ENCODE results near the gene ACOX3. TPM values are rescaled to one million over a fixed set of nuclear protein-coding genes. Genes with fewer than 3 reads are reported as not detected.

Gene ACOX3
- total and polyA plus RNA-seq, 2 of the 8 experiments (the other 6 are each of a cell fraction or from before 2014, with no cell fraction given) = 2.5 to 9.9 TPM

DNA sequence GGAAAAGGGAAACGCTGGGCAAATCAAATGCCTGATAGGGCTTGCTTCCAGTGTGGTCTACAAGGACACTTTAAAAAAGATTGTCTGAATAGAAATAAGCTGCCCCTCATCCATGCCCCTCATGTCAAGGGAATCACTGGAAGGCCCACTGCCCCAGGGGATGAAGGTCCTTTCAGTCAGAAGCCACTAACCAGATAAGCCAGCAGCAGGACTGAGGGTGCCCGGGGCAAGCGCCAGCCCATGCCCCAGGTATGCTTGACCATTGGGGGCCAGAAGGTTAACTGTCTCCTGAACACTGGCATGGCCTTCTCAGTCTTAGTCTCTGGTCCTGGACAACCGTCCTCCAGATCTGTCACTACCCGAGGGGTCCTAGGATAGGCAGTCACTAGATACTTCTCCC lies 17.7 kb downstream of the ACOX3 start:
- H2BK20ac ChIP-seq (ENCODE audit: low read length) = no peak overlapping the region
- H3K4me1 ChIP-seq (replicated peaks in 1 of 4; ENCODE audit: control insufficient read depth in 3 of 4, insufficient read depth in 4 of 4, low read length in 3 of 4) = peaks cover 0 to 3% (median 0%) of the 10 kb centered on the region in 4 experiments; a peak in 2 of 7 replicates
- no peak overlapping the region for H3K14ac ChIP-seq (ENCODE audit: insufficient read length)
- H4K5ac ChIP-seq (ENCODE audit: insufficient read length, low read depth, low read length) = no peak overlapping the region
- H3K4ac ChIP-seq (replicated peaks; ENCODE audit: insufficient read length, low read depth, low read length) = no peak overlapping the region
- H3K27me3 ChIP-seq (replicated peaks in 1 of 4; ENCODE audit: control insufficient read depth in 3 of 4, extremely low read depth in 1 of 4, insufficient read depth in 3 of 4, low read length in 3 of 4) = no peaks in the 10 kb centered on the region; a peak in 1 of 7 replicates
- FAIRE-seq (no peak), DNase-seq (ENCODE audit: low read depth in 1 of 2, low spot score in 2 of 2) (no peak)
- ChIA-PET POLR2A (ENCODE audit: partially characterized antibody) (no interaction called here), CTCF (ENCODE audit: partially characterized antibody) (no interaction called here)
- H2BK5ac ChIP-seq (ENCODE audit: low read depth, low read length) = no peak overlapping the region
- no peak overlapping the region for H4K91ac ChIP-seq (replicated peaks; ENCODE audit: insufficient read length, low read length)
- H3K18ac ChIP-seq (ENCODE audit: extremely low read depth, low read length) = no peak overlapping the region
- no peak overlapping the region for H3K56ac ChIP-seq (replicated peaks; ENCODE audit: insufficient read length, low read depth, low read length)
- no peak overlapping the region for H2BK15ac ChIP-seq (ENCODE audit: low read length)
- H4K20me1 ChIP-seq (replicated peaks in 1 of 2; ENCODE audit: control insufficient read depth in 1 of 2, insufficient read depth in 2 of 2, low read length in 2 of 2) = peaks cover 0 to 2% of the 10 kb centered on the region in 2 experiments
- H4K8ac ChIP-seq (ENCODE audit: extremely low read depth, insufficient read depth, low read length) = no peak overlapping the region
- H3K36me3 ChIP-seq (ENCODE audit: control insufficient read depth in 2 of 4, insufficient read depth in 4 of 4, low read length in 3 of 4) = no peaks in the 10 kb centered on the region
- no peak overlapping the region for H2AK5ac ChIP-seq (ENCODE audit: low read depth, low read length)
- H2BK120ac ChIP-seq (replicated peaks; ENCODE audit: low read depth, low read length) = no peak overlapping the region
- peaks cover under 1% of the 10 kb centered on the region; the same call in 1 of the 2 replicates for H3K23me2 ChIP-seq (ENCODE audit: low read depth, low read length)
- H3K23ac ChIP-seq (ENCODE audit: insufficient read length) = no peak overlapping the region
- no peaks in the 10 kb centered on the region for H3K79me2 ChIP-seq (ENCODE audit: control insufficient read depth in 1 of 2, insufficient read depth in 2 of 2, low read length in 2 of 2)
- no peak overlapping the region for H2BK12ac ChIP-seq (ENCODE audit: low read depth, low read length)
- 75% methylated on average over 5 of the region's 5 CpGs; no CpG with 5 or more reads in 1 of the 2 experiments for WGBS, 2 experiments (ENCODE audit: extremely low coverage in 1 of 2, insufficient coverage in 1 of 2, insufficient read length in 1 of 2, insufficient replicate concordance in 2 of 2, low coverage in 1 of 2, low lambda C conversion rate in 2 of 2, missing lambda C conversion rate in 1 of 2)
- H3K9ac ChIP-seq (replicated peaks in 1 of 4; ENCODE audit: extremely low read depth in 1 of 4, low read depth in 3 of 4, low read length in 3 of 4) = no peak overlapping the region
- no peak overlapping the region for H3K27ac ChIP-seq (ENCODE audit: low read depth, low read length)
- H3K4me2 ChIP-seq (ENCODE audit: insufficient read depth in 1 of 2, low read depth in 2 of 2, low read length in 2 of 2) = no peak overlapping the region
- H3K79me1 ChIP-seq (ENCODE audit: low read depth, low read length) = no peaks in the 10 kb centered on the region
- H3K4me3 ChIP-seq (ENCODE audit: extremely low read depth in 1 of 4, insufficient read depth in 2 of 4, low read depth in 3 of 4, low read length in 4 of 4) = no peak overlapping the region
- no peaks in the 10 kb centered on the region for H3K9me3 ChIP-seq (ENCODE audit: insufficient read depth in 2 of 2, low read depth in 1 of 2, low read length in 1 of 2)
- H2AFZ ChIP-seq (ENCODE audit: low read length) = no peak overlapping the region
- TF ChIP-seq RNF2 (IDR thresholded peaks at IDR 0.05; ENCODE audit: borderline replicate concordance, low read depth, low read length, missing control alignments, poor library complexity, severe bottlenecking) (no peak), KDM5A (IDR thresholded peaks at IDR 0.05; ENCODE audit: low read length) (no peak), RFX5 (IDR thresholded peaks at IDR 0.05; ENCODE audit: borderline replicate concordance, low read depth, low read length) (no peak), TAF1 (IDR thresholded peaks at IDR 0.05; ENCODE audit: low read depth, low read length) (no peak), SRF (IDR thresholded peaks at IDR 0.05; ENCODE audit: low read depth, low read length) (no peak), YY1 (IDR thresholded peaks at IDR 0.05; ENCODE audit: low read depth, low read length) (no peak), SP4 (IDR thresholded peaks at IDR 0.05; ENCODE audit: low read length) (no peak), NANOG (IDR thresholded peaks at IDR 0.05; ENCODE audit: insufficient read depth, low read depth, low read length, poor library complexity, severe bottlenecking) (no peak), NRF1 (IDR thresholded peaks at IDR 0.05; ENCODE audit: low read depth, low read length) (no peak)
- TF ChIP-seq, protein P1, sequence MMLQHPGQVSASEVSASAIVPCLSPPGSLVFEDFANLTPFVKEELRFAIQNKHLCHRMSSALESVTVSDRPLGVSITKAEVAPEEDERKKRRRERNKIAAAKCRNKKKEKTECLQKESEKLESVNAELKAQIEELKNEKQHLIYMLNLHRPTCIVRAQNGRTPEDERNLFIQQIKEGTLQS (IDR thresholded peaks at IDR 0.05; ENCODE audit: insufficient read depth, low read depth, low read length) = no peak
- TF ChIP-seq, protein P2, sequence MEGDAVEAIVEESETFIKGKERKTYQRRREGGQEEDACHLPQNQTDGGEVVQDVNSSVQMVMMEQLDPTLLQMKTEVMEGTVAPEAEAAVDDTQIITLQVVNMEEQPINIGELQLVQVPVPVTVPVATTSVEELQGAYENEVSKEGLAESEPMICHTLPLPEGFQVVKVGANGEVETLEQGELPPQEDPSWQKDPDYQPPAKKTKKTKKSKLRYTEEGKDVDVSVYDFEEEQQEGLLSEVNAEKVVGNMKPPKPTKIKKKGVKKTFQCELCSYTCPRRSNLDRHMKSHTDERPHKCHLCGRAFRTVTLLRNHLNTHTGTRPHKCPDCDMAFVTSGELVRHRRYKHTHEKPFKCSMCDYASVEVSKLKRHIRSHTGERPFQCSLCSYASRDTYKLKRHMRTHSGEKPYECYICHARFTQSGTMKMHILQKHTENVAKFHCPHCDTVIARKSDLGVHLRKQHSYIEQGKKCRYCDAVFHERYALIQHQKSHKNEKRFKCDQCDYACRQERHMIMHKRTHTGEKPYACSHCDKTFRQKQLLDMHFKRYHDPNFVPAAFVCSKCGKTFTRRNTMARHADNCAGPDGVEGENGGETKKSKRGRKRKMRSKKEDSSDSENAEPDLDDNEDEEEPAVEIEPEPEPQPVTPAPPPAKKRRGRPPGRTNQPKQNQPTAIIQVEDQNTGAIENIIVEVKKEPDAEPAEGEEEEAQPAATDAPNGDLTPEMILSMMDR (IDR thresholded peaks at IDR 0.05; ENCODE audit: control extremely low read depth in 1 of 3, insufficient read depth in 1 of 3, low read depth in 1 of 3, low read length in 3 of 3) = no peak
